ENCODE data around the gene CCIN. TPM values are rescaled to one million over a fixed set of nuclear protein-coding genes. Genes with fewer than 3 reads are reported as not detected.

Gene CCIN
- total and polyA plus RNA-seq, 12 donors: 0.12 to 0.15 TPM; not detected in 10

DNA sequence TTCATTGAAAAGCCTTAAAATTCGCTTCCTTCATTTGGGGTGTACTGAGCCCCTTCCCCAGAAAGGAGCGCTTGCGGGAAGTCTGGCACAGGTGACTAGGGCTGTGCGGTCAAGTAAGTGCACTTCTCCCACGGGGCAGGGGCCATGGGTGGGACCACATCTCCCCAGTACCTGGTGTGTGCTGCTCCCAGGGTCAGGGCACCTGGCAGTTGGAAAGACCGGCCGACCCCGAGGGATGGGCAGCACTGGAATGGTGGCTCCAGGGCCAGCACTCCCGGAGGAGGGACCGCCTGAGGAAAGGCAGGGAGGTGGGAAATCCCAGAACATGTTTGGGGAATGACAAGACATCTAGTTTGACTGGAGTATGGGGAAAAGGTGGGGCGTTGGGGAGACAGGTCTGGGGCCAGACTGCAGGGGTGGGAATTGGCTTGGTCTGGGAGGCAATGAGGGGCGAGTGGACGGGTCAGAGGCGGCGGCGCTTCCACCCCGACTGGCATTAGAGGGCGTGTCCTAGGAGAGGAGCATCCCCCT, 33.4 kb upstream of the CCIN start:
- DNase-seq: no peak
- peak in 1 of 8 donors; percentile 7 for ATAC-seq
- H3K27ac ChIP-seq: peak overlapping the region in 5 of 10 donors; percentile 43 to 91 (median 80)

DNA sequence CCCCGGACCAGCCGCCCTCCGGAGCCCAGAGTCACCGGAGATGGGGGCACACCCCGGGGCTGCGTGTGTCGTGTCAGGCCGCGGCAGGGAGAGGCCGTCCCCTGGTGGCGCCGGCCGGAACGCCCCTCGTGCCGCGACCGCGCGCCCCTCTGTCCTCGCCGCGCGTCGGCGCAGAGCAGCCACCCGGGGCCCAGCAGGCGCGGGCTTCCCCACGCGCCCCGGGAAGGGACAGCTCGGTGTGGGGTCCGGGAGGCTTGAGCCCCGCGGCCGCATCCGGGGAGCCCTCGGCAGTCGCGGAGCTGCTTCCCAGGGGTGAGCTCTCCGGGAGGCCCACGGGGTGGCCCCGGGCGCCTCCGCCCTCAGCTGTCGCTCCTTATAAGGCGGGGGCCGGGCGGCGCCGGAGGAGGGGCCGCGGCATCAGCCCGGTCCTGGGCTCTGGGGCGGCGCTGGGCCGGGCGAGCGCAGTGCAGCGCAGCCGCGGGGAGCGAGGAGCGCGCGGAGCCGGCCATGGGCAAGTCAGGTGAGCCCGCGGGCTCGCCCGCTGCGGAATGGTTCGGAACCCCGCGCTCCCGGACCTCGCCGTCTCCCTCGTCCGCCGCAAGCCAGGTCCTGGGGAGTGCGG, 32.8 kb upstream of the CCIN start, which contains the start of gene GLIPR2:
Gene GLIPR2, plus strand, starts transcription at position 462 of the 622 bp plus-strand sequence. Its CDS starts 46 bp downstream, at position 508.
- ATAC-seq (peak; percentile 89 to 98 (median 96)), DNase-seq (peak; percentile 68 to 81)
- Histone ChIP-seq H3K9me3 (no peaks in the 10 kb centered on the region), H3K4me3 (peak within 1 kb of the TSS; percentile 61 to 93 (median 82)), H3K36me3 (no peaks in the 10 kb centered on the region), H3K27me3 (peaks cover 0 to 13% (median 0%) of the 10 kb centered on the region in 7 donors), H3K27ac (peak within 1 kb of the TSS in 8 of 10 donors; percentile 65 to 91 (median 82)), H3K4me1 (peaks cover 0 to 53% (median 16%) of the 10 kb centered on the region in 9 donors)
- peak in 6 of 9 donors; percentile 6 to 40 (median 29) for TF ChIP-seq CTCF (IDR thresholded peaks at IDR 0.05)
- intact Hi-C loops (cut with DNase I): no loop called here
- 0% methylated on average over 77 to 83 of the region's 83 CpGs for WGBS, 2 donors

More for the DNA sequence above, 33.4 kb upstream of the CCIN start:
- TF ChIP-seq CTCF (IDR thresholded peaks at IDR 0.05): no peak
- Histone ChIP-seq H3K9me3 (no peaks in the 10 kb centered on the region), H3K4me3 (peak overlapping the region; percentile 61 to 93 (median 82)), H3K36me3 (no peaks in the 10 kb centered on the region), H3K27me3 (peaks cover 0 to 13% (median 0%) of the 10 kb centered on the region in 7 donors), H3K4me1 (peaks cover 0 to 48% (median 16%) of the 10 kb centered on the region in 9 donors)
- 5 to 14% methylated on average over 18 of the region's 18 CpGs for WGBS, 2 donors
- intact Hi-C loops (cut with DNase I): no loop called here

GRCh38 chr9:36136894-36137391, 32.2 kb upstream of the CCIN start:
- H3K27ac ChIP-seq: peak overlapping the region in 8 of 10 donors; percentile 65 to 91 (median 82)
- no peaks in the 10 kb centered on the region for H3K9me3 ChIP-seq
- no peak for TF ChIP-seq CTCF (IDR thresholded peaks at IDR 0.05)
- DNase-seq: peak in 1 of 2 donors; percentile 45
- intact Hi-C loops (cut with DNase I): no loop called here
- peaks cover 0 to 13% (median 0%) of the 10 kb centered on the region in 7 donors for H3K27me3 ChIP-seq
- H3K4me1 ChIP-seq: peaks cover 0 to 59% (median 16%) of the 10 kb centered on the region in 9 donors
- WGBS, 2 donors: 0 to 1% methylated on average over 32 to 40 of the region's 40 CpGs
- no peaks in the 10 kb centered on the region for H3K36me3 ChIP-seq
- peak; percentile 6 to 54 (median 35) for ATAC-seq
- H3K4me3 ChIP-seq: peak overlapping the region; percentile 61 to 93 (median 82)

DNA sequence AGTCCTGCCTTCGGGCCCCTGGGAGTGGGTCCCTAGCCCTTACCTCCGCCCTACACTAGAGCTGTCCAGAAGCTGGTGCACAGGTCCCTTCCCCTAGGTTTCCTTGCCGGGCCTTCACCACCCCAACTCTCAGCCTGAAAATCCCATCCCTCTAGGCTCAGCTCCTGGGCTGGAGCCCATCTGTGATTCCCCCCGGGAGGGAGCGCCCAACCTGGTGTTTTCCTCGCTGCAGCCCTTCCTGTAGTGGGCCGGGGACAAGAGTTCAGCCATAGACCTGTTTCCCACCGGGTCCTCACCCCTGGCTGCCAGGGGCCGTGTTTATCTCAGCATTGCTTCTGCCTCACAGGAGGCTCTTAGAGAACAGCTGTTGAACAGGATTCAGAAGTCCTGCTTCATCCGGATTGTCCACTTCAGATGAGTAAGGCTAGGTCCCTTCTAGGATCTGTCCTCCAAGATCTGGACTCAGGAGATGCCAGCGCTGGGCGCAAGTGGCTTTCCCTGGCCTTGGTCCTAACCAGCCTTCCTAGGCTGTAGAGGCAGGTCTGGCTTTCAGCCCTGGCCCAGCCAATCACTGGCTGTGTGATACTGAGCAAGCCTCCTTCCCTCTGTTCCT, 31.7 kb upstream of the CCIN start:
- DNase-seq (no peak), ATAC-seq (peak in 7 of 8 donors; percentile 1 to 40 (median 15))
- peak overlapping the region; percentile 61 to 93 (median 82) for H3K4me3 ChIP-seq
- peak overlapping the region in 7 of 10 donors; percentile 74 to 91 (median 83) for H3K27ac ChIP-seq
- no peaks in the 10 kb centered on the region for H3K9me3 ChIP-seq
- intact Hi-C loops (cut with DNase I): no loop called here
- WGBS, 2 donors: 22 to 23% methylated on average over 12 of the region's 12 CpGs
- peaks cover 0 to 13% (median 0%) of the 10 kb centered on the region in 7 donors for H3K27me3 ChIP-seq
- no peak for TF ChIP-seq CTCF (IDR thresholded peaks at IDR 0.05)
- peaks cover 3 to 64% (median 20%) of the 10 kb centered on the region in 9 donors for H3K4me1 ChIP-seq
- H3K36me3 ChIP-seq: no peaks in the 10 kb centered on the region

All from heart right ventricle (tissue), 16 donors.